ENCODE data around the gene STAM2. TPM values are rescaled to one million over a fixed set of nuclear protein-coding genes. Genes with fewer than 3 reads are reported as not detected.

The STAM2 gene
- total RNA-seq, 1 experiment from 2014 or later, result 14.2 TPM

DNA sequence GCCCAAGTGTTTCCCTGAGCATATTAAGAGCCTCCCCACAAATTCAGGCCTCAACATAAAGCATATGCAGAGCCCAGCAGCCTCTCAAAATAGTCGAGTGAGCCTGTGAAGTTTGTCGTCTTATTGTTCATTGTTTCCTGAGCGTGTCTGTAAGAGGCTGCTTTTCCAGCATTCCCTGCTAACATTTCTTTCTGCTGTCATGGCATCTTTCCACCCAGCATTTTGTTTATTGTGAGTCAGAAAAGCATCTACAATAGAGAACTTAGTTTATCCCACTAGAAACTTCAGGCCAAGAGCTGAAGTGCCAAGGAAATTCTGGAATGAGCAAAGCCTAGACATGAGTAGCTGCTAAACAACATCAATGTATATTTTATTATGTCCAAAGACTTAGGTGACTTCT is 46.3 kb upstream of the STAM2 start:
- Histone ChIP-seq H3K27me3 (ENCODE audit: insufficient read depth, low read length) (no peaks in the 10 kb centered on the region), H3K23me2 (ENCODE audit: insufficient read length, low read depth, low read length, poor library complexity, severe bottlenecking) (no peaks in the 10 kb centered on the region), H3K9ac (ENCODE audit: extremely low read depth, insufficient read length, low read length) (no peak overlapping the region), H2AFZ (ENCODE audit: low read length) (no peak overlapping the region), H4K20me1 (ENCODE audit: control insufficient read depth, insufficient read depth, insufficient read length) (no peaks in the 10 kb centered on the region), H3K4me2 (ENCODE audit: insufficient read depth, insufficient read length, low read length) (no peak overlapping the region), H3K79me2 (ENCODE audit: insufficient read depth, low read length) (no peaks in the 10 kb centered on the region), H2AK5ac (ENCODE audit: insufficient read length, low read length) (no peak overlapping the region), H3K27ac (ENCODE audit: insufficient read length, low read depth, low read length) (no peak overlapping the region), H3K18ac (ENCODE audit: insufficient read length, low read depth, low read length) (no peak overlapping the region), H4K8ac (replicated peaks; ENCODE audit: insufficient read length, low read depth, low read length) (no peak overlapping the region), H3K23ac (ENCODE audit: insufficient read length, low read depth, low read length) (no peak overlapping the region), H2BK5ac (ENCODE audit: insufficient read length, low read length) (no peak overlapping the region), H3K4me1 (ENCODE audit: insufficient read depth, low read length) (no peaks in the 10 kb centered on the region), H3K9me3 (ENCODE audit: control insufficient read depth, low read depth, low read length) (no peaks in the 10 kb centered on the region), H3T11ph (ENCODE audit: low read length) (no peak overlapping the region), H2BK15ac (ENCODE audit: low read depth, low read length) (no peak overlapping the region), H3K14ac (ENCODE audit: insufficient read depth, low read length) (no peak overlapping the region), H2BK12ac (ENCODE audit: insufficient read length, low read depth, low read length) (no peak overlapping the region), H2BK20ac (ENCODE audit: low read depth, low read length, poor library complexity, severe bottlenecking) (no peak overlapping the region), H4K91ac (ENCODE audit: insufficient read length, low read depth, low read length) (no peak overlapping the region), H4K5ac (ENCODE audit: insufficient read length, low read depth, low read length) (no peak overlapping the region), H3K79me1 (ENCODE audit: insufficient read depth, low read depth, low read length, poor library complexity, severe bottlenecking) (no peaks in the 10 kb centered on the region), H2BK120ac (ENCODE audit: low read depth, low read length, poor library complexity, severe bottlenecking) (no peak overlapping the region), H3K4ac (ENCODE audit: low read depth, low read length) (no peak overlapping the region), H3K56ac (ENCODE audit: insufficient read length, low read depth, low read length) (no peak overlapping the region)
- DNase-seq, result no peak
- Mint-ChIP-seq H3K27me3 (ENCODE audit: low read depth) (no peaks in the 10 kb centered on the region), H3K36me3 (ENCODE audit: insufficient read depth in 1 of 3, low read depth in 3 of 3) (no peaks in the 10 kb centered on the region), H3K4me1 (0 out of 4 replicates have a peak, but pooled peaks cover 0 to 3% of the 10 kb centered on the region in 2 experiments), H3K27ac (no peak overlapping the region), H3K9me3 (no peaks in the 10 kb centered on the region), H3K4me3 (no peak overlapping the region)
- TF ChIP-seq, protein P1, sequence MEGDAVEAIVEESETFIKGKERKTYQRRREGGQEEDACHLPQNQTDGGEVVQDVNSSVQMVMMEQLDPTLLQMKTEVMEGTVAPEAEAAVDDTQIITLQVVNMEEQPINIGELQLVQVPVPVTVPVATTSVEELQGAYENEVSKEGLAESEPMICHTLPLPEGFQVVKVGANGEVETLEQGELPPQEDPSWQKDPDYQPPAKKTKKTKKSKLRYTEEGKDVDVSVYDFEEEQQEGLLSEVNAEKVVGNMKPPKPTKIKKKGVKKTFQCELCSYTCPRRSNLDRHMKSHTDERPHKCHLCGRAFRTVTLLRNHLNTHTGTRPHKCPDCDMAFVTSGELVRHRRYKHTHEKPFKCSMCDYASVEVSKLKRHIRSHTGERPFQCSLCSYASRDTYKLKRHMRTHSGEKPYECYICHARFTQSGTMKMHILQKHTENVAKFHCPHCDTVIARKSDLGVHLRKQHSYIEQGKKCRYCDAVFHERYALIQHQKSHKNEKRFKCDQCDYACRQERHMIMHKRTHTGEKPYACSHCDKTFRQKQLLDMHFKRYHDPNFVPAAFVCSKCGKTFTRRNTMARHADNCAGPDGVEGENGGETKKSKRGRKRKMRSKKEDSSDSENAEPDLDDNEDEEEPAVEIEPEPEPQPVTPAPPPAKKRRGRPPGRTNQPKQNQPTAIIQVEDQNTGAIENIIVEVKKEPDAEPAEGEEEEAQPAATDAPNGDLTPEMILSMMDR (conservative IDR thresholded peaks at IDR 0.05), result no peak
- WGBS (ENCODE audit: extremely low coverage, insufficient read length, low lambda C conversion rate), result no CpG with 5 or more reads among the region's 3 CpGs

All from H9 (cell line).